GM18498 (cell line): ENCODE data around the gene NR1H3.
"Not testable (repeated sequence)": the region's sequence is repeated elsewhere in the genome, so short reads cannot be mapped to it uniquely, and the experiment has no call there.

ENCODE experiments used
- ATAC-seq: cut with Tn5 transposase; IDR thresholded peaks from one replicate; pipeline ENCODE4 v1.9.1; 2021; ENCODE audit warnings: mild to moderate bottlenecking, moderate library complexity; ENCODE audit not compliant: unreplicated experiment

The NR1H3 gene

GRCh38 chr11:47302853-47303252 lies 45.1 kb downstream of the NR1H3 start:
- ATAC-seq = no peak

- no peak for ATAC-seq
Observed at GRCh38 chr11:47305734-47306483, 48.1 kb downstream of the NR1H3 start.

GRCh38 chr11:47306484-47306844 lies 48.7 kb downstream of the NR1H3 start:
- no peak for ATAC-seq

GRCh38 chr11:47308050-47308823 lies 50.4 kb downstream of the NR1H3 start:
- no peak for ATAC-seq

GRCh38 chr11:47314992-47315391 lies 57.2 kb downstream of the NR1H3 start:
- ATAC-seq = no peak

GRCh38 chr11:47316501-47316900 lies 58.7 kb downstream of the NR1H3 start:
- ATAC-seq = not testable (repeated sequence)

GRCh38 chr11:47317064-47317828 lies 59.5 kb downstream of the NR1H3 start:
- ATAC-seq = no peak

GRCh38 chr11:47318166-47318565 lies 60.4 kb downstream of the NR1H3 start:
- ATAC-seq = no peak
